CD1c-positive myeloid dendritic cell (primary cell): ENCODE data around the gene HRH1.

Experiments used
- DNase-seq: peaks from one replicate; pipeline ENCODE4 v3.0.0-alpha.2; 2016; ENCODE audit errors: extremely low spot score

Gene HRH1

GRCh38 chr3:11206316-11206715, 52.0 kb downstream of the HRH1 start:
- DNase-seq: no peak

GRCh38 chr3:11206953-11207352, 52.7 kb downstream of the HRH1 start:
- DNase-seq: no peak

- DNase-seq: no peak
Observed at GRCh38 chr3:11211531-11212298, 57.4 kb downstream of the HRH1 start.

GRCh38 chr3:11212299-11212608, 58.0 kb downstream of the HRH1 start:
- no peak for DNase-seq

- DNase-seq: no peak
Observed at GRCh38 chr3:11212784-11213183, 58.5 kb downstream of the HRH1 start.

GRCh38 chr3:11213810-11214450, 59.6 kb downstream of the HRH1 start:
- DNase-seq: no peak

GRCh38 chr3:11214451-11214978, 60.2 kb downstream of the HRH1 start:
- DNase-seq: no peak

- peak; percentile 35 for DNase-seq
Observed at GRCh38 chr3:11217370-11217769, 63.1 kb downstream of the HRH1 start.

- no peak for DNase-seq
Observed at GRCh38 chr3:11220230-11220629, 65.9 kb downstream of the HRH1 start.

GRCh38 chr3:11221818-11222415, 67.6 kb downstream of the HRH1 start:
- no peak for DNase-seq

GRCh38 chr3:11224010-11224409, 69.7 kb downstream of the HRH1 start:
- DNase-seq: no peak

GRCh38 chr3:11224870-11225229, 70.6 kb downstream of the HRH1 start:
- no peak for DNase-seq

GRCh38 chr3:11226042-11226370, 71.7 kb downstream of the HRH1 start:
- no peak for DNase-seq

GRCh38 chr3:11228041-11228440, 73.7 kb downstream of the HRH1 start:
- DNase-seq: no peak

GRCh38 chr3:11230125-11230524, 75.8 kb downstream of the HRH1 start:
- no peak for DNase-seq

- DNase-seq: peak; percentile 62
Observed at GRCh38 chr3:11230832-11231231, 76.5 kb downstream of the HRH1 start.

- DNase-seq: no peak
Observed at GRCh38 chr3:11235385-11235784, 81.1 kb downstream of the HRH1 start.

GRCh38 chr3:11236588-11237461, 82.5 kb downstream of the HRH1 start:
- DNase-seq: peak; percentile 55

GRCh38 chr3:11238060-11238459, 83.8 kb downstream of the HRH1 start:
- no peak for DNase-seq

- no peak for DNase-seq
Observed at GRCh38 chr3:11238880-11239279, 84.6 kb downstream of the HRH1 start.

- DNase-seq: no peak
Observed at GRCh38 chr3:11239796-11240195, 85.5 kb downstream of the HRH1 start.

- DNase-seq: no peak
Observed at GRCh38 chr3:11240496-11240895, 86.2 kb downstream of the HRH1 start.
